OCI-LY7 (cell line): ENCODE data around the gene DHCR7.

Source experiments
- CTCF ChIP-seq: fragments of 200-600 bp; sonication (generic); conservative IDR thresholded peaks from 2 replicates; pipeline ENCODE4 v1.5.1; 2014; ENCODE audit warnings: mild to moderate bottlenecking, antibody characterized with exemption, low read length, moderate library complexity, mixed read lengths
- EZH2phosphoT487 ChIP-seq: fragments of 200-600 bp; sonication (generic); IDR thresholded peaks from 2 replicates; pipeline ENCODE4 v1.6.1; 2018; ENCODE audit warnings: low read depth, borderline replicate concordance, mild to moderate bottlenecking, mixed run types, antibody characterized with exemption, low read length, moderate library complexity, mixed read lengths

DNA sequence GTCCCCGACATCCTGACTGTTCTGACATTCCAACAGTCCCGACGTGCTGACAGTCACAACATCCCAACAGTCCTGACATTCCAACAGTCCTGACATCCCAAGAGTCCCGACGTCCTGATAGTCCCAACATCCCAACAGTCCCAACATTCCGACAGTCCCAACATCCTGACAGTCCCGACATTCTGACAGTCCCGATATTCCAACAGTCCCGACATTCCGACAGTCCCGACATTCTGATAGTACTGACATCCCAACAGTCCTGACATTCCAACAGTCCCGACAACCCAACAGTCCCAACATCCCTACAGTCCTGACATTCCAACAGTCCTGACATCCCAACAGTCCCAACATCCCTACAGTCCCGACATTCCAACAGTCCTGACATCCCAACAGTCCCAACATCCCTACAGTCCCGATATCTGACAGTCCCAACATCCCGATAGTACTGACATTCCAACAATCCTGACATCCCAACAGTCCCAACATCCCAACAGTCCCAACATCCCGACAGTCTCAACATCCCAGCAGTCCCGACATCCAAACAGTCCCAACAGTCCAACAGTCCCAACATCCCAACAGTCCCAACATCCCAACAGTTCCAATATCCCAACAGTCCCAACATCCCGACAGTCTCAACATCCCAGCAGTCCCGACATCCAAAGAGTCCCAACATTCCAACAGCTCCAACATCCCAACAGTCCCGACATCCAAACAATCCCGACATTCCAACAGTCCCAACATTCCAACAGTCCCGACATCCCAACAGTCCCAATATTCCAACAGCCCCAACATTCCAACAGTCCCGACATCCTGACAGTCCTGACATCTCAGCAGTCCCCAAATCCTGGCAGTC lies 60.2 kb downstream of the DHCR7 start:
- TF ChIP-seq CTCF (no peak), EZH2phosphoT487 (no peak)
